Ascending aorta (tissue), 2 donors: ENCODE data around the gene PCNX3. TPM values are rescaled to one million over a fixed set of nuclear protein-coding genes. Genes with fewer than 3 reads are reported as not detected.

ENCODE experiments used
- DNase-seq, 2 donors: peaks; one replicate each; pipeline ENCODE4 v3.0.0-alpha.2; 2019; ENCODE audit warnings: low spot score in 2 of 2
- H3K27ac ChIP-seq, 2 donors: fragments of 200-600 bp; sonication (generic); one replicate each; pipeline ENCODE4 v1.5.1; 2016 to 2017; ENCODE audit warnings: mild to moderate bottlenecking in 1 of 2
- H3K27me3 ChIP-seq: fragments of 200-600 bp; sonication (generic); one replicate; pipeline ENCODE4 v1.5.1; 2017
- H3K36me3 ChIP-seq, 2 donors: fragments of 200-600 bp; sonication (generic); one replicate each; pipeline ENCODE4 v1.5.1; 2016
- H3K4me1 ChIP-seq, 2 donors: fragments of 200-600 bp; sonication (generic); one replicate each; pipeline ENCODE4 v1.5.1; 2016 to 2017; ENCODE audit warnings: mild to moderate bottlenecking in 1 of 2
- H3K4me3 ChIP-seq, 2 donors: fragments of 200-600 bp; sonication (generic); one replicate each; pipeline ENCODE4 v1.5.1; 2016 to 2017; ENCODE audit warnings: mild to moderate bottlenecking in 1 of 2
- H3K9me3 ChIP-seq, 2 donors: fragments of 200-600 bp; sonication (generic); one replicate each; pipeline ENCODE4 v1.5.1; 2016
- CTCF ChIP-seq, 3 experiments: fragments of 200-600 bp in 2 of 3; fragments of 450-650 bp in 1 of 3; sonication (generic) in 2 of 3; IDR thresholded peaks; one replicate each; pipeline ENCODE4 v1.5.1; 2016 to 2019; ENCODE audit warnings: antibody characterized with exemption in 3 of 3, mild to moderate bottlenecking in 1 of 3, moderate library complexity in 1 of 3
- intact Hi-C: fragments of 100-400 bp; cut with DNase I; formaldehyde crosslinking; loops from one replicate; pipeline ENCODE4 v1.15.1; 2023
- total RNA-seq: library from RNA; depleted of rRNA; stranded (reverse); fragments of >200 nt; gene quantifications from one replicate; pipeline ENCODE4 v1.1.0, GENCODE V29; 2016

Gene PCNX3
- total RNA-seq, 1 donor from 2014 or later, result 181 TPM

- TF ChIP-seq CTCF (IDR thresholded peaks at IDR 0.05), result no peak
- H3K36me3 ChIP-seq, result peaks cover 58 to 66% of the 10 kb centered on the region in 2 donors
- H3K4me1 ChIP-seq, result peaks cover 22 to 30% of the 10 kb centered on the region in 2 donors
- no peaks in the 10 kb centered on the region for H3K9me3 ChIP-seq
- no peak overlapping the region for H3K4me3 ChIP-seq
- H3K27ac ChIP-seq, result no peak overlapping the region
- DNase-seq, result no peak
- intact Hi-C loops, result no loop called here
- no peaks in the 10 kb centered on the region for H3K27me3 ChIP-seq
Observed at GRCh38 chr11:65590240-65590738, 25.3 kb upstream of the PCNX3 start.

GRCh38 chr11:65591939-65592857 is 23.4 kb upstream of the PCNX3 start:
- H3K4me1 ChIP-seq, result peaks cover 14 to 15% of the 10 kb centered on the region in 2 donors
- intact Hi-C loops, result no loop called here
- no peaks in the 10 kb centered on the region for H3K27me3 ChIP-seq
- H3K36me3 ChIP-seq, result peaks cover 47 to 50% of the 10 kb centered on the region in 2 donors
- H3K27ac ChIP-seq, result no peak overlapping the region
- TF ChIP-seq CTCF (IDR thresholded peaks at IDR 0.05), result no peak
- DNase-seq, result no peak
- no peaks in the 10 kb centered on the region for H3K9me3 ChIP-seq
- H3K4me3 ChIP-seq, result no peak overlapping the region

- intact Hi-C loops, result loop anchor here (1.0 kb wide), 1 partner anchor 19 kb away; no protein-coding TSS in a partner anchor
- no peak overlapping the region for H3K4me3 ChIP-seq
- peaks cover 7% of the 10 kb centered on the region in 2 donors for H3K4me1 ChIP-seq
- TF ChIP-seq CTCF (IDR thresholded peaks at IDR 0.05), result no peak
- no peak for DNase-seq
- H3K9me3 ChIP-seq, result no peaks in the 10 kb centered on the region
- no peak overlapping the region for H3K27ac ChIP-seq
- H3K27me3 ChIP-seq, result no peaks in the 10 kb centered on the region
- H3K36me3 ChIP-seq, result peaks cover 48 to 53% of the 10 kb centered on the region in 2 donors
Observed at GRCh38 chr11:65592858-65593517, 22.6 kb upstream of the PCNX3 start.

- Histone ChIP-seq H3K4me1 (peaks cover 0 to under 1% of the 10 kb centered on the region in 2 donors), H3K27ac (no peak overlapping the region), H3K27me3 (no peaks in the 10 kb centered on the region), H3K36me3 (peaks cover 55% of the 10 kb centered on the region in 2 donors), H3K4me3 (no peak overlapping the region), H3K9me3 (no peaks in the 10 kb centered on the region)
- TF ChIP-seq CTCF (IDR thresholded peaks at IDR 0.05), result peak; percentile 51 to 74 (median 71)
- intact Hi-C loops, result loop anchor here (1.0 kb wide), 2 partner anchors 19 to 53 kb away; no protein-coding TSS in a partner anchor
- DNase-seq, result no peak
Observed at GRCh38 chr11:65593518-65594414, 21.8 kb upstream of the PCNX3 start.

- Histone ChIP-seq H3K4me3 (no peak overlapping the region), H3K9me3 (no peaks in the 10 kb centered on the region), H3K27me3 (no peaks in the 10 kb centered on the region), H3K36me3 (peaks cover 55 to 60% of the 10 kb centered on the region in 2 donors), H3K4me1 (no peaks in the 10 kb centered on the region), H3K27ac (peak overlapping the region in 1 of 2 donors; percentile 14)
- intact Hi-C loops, result no loop called here
- no peak for TF ChIP-seq CTCF (IDR thresholded peaks at IDR 0.05)
- no peak for DNase-seq
Observed at GRCh38 chr11:65595131-65595530, 20.4 kb upstream of the PCNX3 start.
